GM12878 (cell line): ENCODE measurements around the gene ZKSCAN1. TPM values are rescaled to one million over a fixed set of nuclear protein-coding genes. Genes with fewer than 3 reads are reported as not detected.
A peak's percentile ranks its signal among the peaks of the same experiment; 100 is the strongest.

ENCODE experiments used
- ATAC-seq: fragments of 200-7000 bp; cut with Tn5 transposase; 3 replicates; pipeline ENCODE4 v1.9.1; 2020; ENCODE audit warnings: mild to moderate bottlenecking, moderate library complexity
- BruUV-seq: library from RNA; stranded (reverse); fragments of 400-500 nt; replicated peaks from 2 replicates; lab custom pipeline; 2021; lab: Mats Ljungman, UMichigan
- CTCF ChIA-PET: fragments of 300-600 bp; sonication (Branson Sonifier 250); formaldehyde crosslinking; extraction: SDS; loops from one replicate; lab custom pipeline; 2021; ENCODE audit warnings: inconsistent platforms; lab: Yijun Ruan, JAX
- POLR2A ChIA-PET: fragments of 350-600 bp; formaldehyde crosslinking; extraction: SDS; loops from one replicate; lab custom pipeline; 2021; ENCODE audit warnings: inconsistent platforms; lab: Charles Lee
- RAD21 ChIA-PET: fragments of 300-600 bp; sonication (Branson Sonifier 250); formaldehyde crosslinking; loops from one replicate; lab custom pipeline; 2023; ENCODE audit warnings: antibody characterized with exemption; ENCODE audit not compliant: unreplicated experiment; lab: Charles Lee
- SMC1A ChIA-PET: fragments of 300-600 bp; sonication (Branson Sonifier 250); formaldehyde crosslinking; loops from one replicate; lab custom pipeline; 2023; ENCODE audit not compliant: unreplicated experiment, uncharacterized antibody; lab: Charles Lee
- DNase-seq: peaks from one replicate; pipeline ENCODE4 v3.0.0-alpha.2; 2011; ENCODE audit warnings: low read depth, low spot score
- FAIRE-seq: peaks from 3 replicates; lab custom pipeline; 2011; peaks lifted over from hg19 to GRCh38; lab: Jason Lieb, UNC
- H2AFZ ChIP-seq: 2 replicates; pipeline ENCODE4 v1.6.0; 2011; ENCODE audit warnings: low read depth, low read length, control low read depth; ENCODE audit not compliant: control insufficient read depth
- H3K27ac ChIP-seq: 2 replicates; pipeline ENCODE4 v1.5.1; 2011; ENCODE audit warnings: control low read depth; ENCODE audit not compliant: control insufficient read depth, insufficient read depth
- H3K27me3 ChIP-seq, 2 experiments: replicated peaks in 1 of 2; 2 replicates each; pipeline versions ENCODE4 v1.6.0 to v1.6.1; 2011; ENCODE audit warnings: low read length in 1 of 2; ENCODE audit not compliant: control insufficient read depth in 2 of 2, insufficient read depth in 2 of 2
- H3K36me3 ChIP-seq, 2 experiments: 2 replicates each; pipeline ENCODE4 v1.5.1; 2011; ENCODE audit warnings: low read length in 1 of 2; ENCODE audit not compliant: control insufficient read depth in 2 of 2, insufficient read depth in 2 of 2
- H3K4me1 ChIP-seq: 2 replicates; pipeline ENCODE4 v1.6.1; 2011; ENCODE audit warnings: mild to moderate bottlenecking, low read length, moderate library complexity, mixed read lengths; ENCODE audit not compliant: control insufficient read depth, insufficient read depth
- H3K4me2 ChIP-seq: 2 replicates; pipeline ENCODE4 v1.6.0; 2011; ENCODE audit warnings: control low read depth; ENCODE audit not compliant: control insufficient read depth, insufficient read depth
- H3K4me3 ChIP-seq: fragments of 200-600 bp; sonication (generic); 2 replicates; pipeline ENCODE4 v1.5.1; 2016
- H3K79me2 ChIP-seq: 2 replicates; pipeline ENCODE4 v1.6.0; 2011; ENCODE audit warnings: low read length; ENCODE audit not compliant: control insufficient read depth, insufficient read depth
- H3K9ac ChIP-seq: 2 replicates; pipeline ENCODE4 v1.8.0; 2011; ENCODE audit warnings: low read length, control low read depth, mixed read lengths; ENCODE audit not compliant: control insufficient read depth, insufficient read depth
- H3K9me3 ChIP-seq: replicated peaks from 3 replicates; pipeline ENCODE4 v1.5.1; 2011; ENCODE audit warnings: mild to moderate bottlenecking, low read length; ENCODE audit not compliant: control insufficient read depth, insufficient read depth
- H4K20me1 ChIP-seq: 2 replicates; pipeline ENCODE4 v1.6.0; 2011; ENCODE audit not compliant: control insufficient read depth, insufficient read depth
- BACH1 ChIP-seq: fragments of 450-650 bp; IDR thresholded peaks from 2 replicates; pipeline ENCODE4 v1.6.1; 2017; ENCODE audit warnings: mild to moderate bottlenecking, borderline replicate concordance
- CBX5 ChIP-seq: sonication (generic); IDR thresholded peaks from 2 replicates; pipeline ENCODE4 v1.6.1; 2016; ENCODE audit warnings: low read depth, moderate library complexity, mild to moderate bottlenecking, inconsistent platforms
- CHD1 ChIP-seq: IDR thresholded peaks from 2 replicates; pipeline ENCODE4 v1.6.1; 2012; ENCODE audit warnings: low read depth, low read length, improper control_type of control experiment
- CREM ChIP-seq: IDR thresholded peaks from 2 replicates; pipeline ENCODE4 v1.6.1; 2014; ENCODE audit warnings: antibody characterized with exemption, low read depth
- EGR1 ChIP-seq, 2 experiments: IDR thresholded peaks; 1 replicate in 1 of 2; 2 replicates in 1 of 2; pipeline ENCODE4 v1.6.1; 2011 to 2012; ENCODE audit warnings: low read depth in 2 of 2, low read length in 2 of 2, borderline replicate concordance in 1 of 2, mild to moderate bottlenecking in 1 of 2, moderate library complexity in 1 of 2
- ESRRA ChIP-seq: IDR thresholded peaks from 2 replicates; pipeline ENCODE4 v1.6.1; 2012; ENCODE audit warnings: mild to moderate bottlenecking, low read length, improper control_type of control experiment
- ETV6 ChIP-seq, 2 experiments: fragments of 450-650 bp in 1 of 2; IDR thresholded peaks in 1 of 2; conservative IDR thresholded peaks in 1 of 2; 2 replicates each; pipeline ENCODE4 v1.6.1; 2014; ENCODE audit warnings: antibody characterized with exemption in 1 of 2, borderline replicate concordance in 1 of 2, low read depth in 1 of 2, mild to moderate bottlenecking in 1 of 2, moderate library complexity in 1 of 2
- FOXM1 ChIP-seq: IDR thresholded peaks from 2 replicates; pipeline ENCODE4 v1.6.1; 2012; ENCODE audit warnings: low read depth, mild to moderate bottlenecking, inconsistent platforms, low read length, moderate library complexity
- KLF5 ChIP-seq: fragments of 450-650 bp; IDR thresholded peaks from 2 replicates; pipeline ENCODE4 v1.6.1; 2014; ENCODE audit warnings: mild to moderate bottlenecking; ENCODE audit not compliant: partially characterized antibody
- MAX ChIP-seq: IDR thresholded peaks from 2 replicates; pipeline ENCODE4 v1.6.1; 2012; ENCODE audit warnings: low read depth, low read length, improper control_type of control experiment
- NR2F1 ChIP-seq: fragments of 450-650 bp; conservative IDR thresholded peaks from 2 replicates; pipeline ENCODE4 v1.6.1; 2017; ENCODE audit warnings: mild to moderate bottlenecking
- POLR2AphosphoS2 ChIP-seq: IDR thresholded peaks from 2 replicates; pipeline ENCODE4 v1.6.1; 2011; ENCODE audit warnings: low read depth, mild to moderate bottlenecking, low read length, improper control_type of control experiment, moderate library complexity
- POLR2AphosphoS5 ChIP-seq: IDR thresholded peaks from 2 replicates; pipeline ENCODE4 v1.6.1; 2011; ENCODE audit warnings: mild to moderate bottlenecking, low read length, inconsistent platforms
- SIN3A ChIP-seq: IDR thresholded peaks from 2 replicates; pipeline ENCODE4 v1.6.1; 2012; ENCODE audit warnings: low read depth, low read length, improper control_type of control experiment
- SMAD5 ChIP-seq: IDR thresholded peaks from 2 replicates; pipeline ENCODE4 v1.6.1; 2016; ENCODE audit warnings: antibody characterized with exemption, low read depth
- SREBF1 ChIP-seq: IDR thresholded peaks from 2 replicates; pipeline ENCODE4 v1.6.1; 2012; ENCODE audit warnings: mild to moderate bottlenecking, low read length
- USF1 ChIP-seq: IDR thresholded peaks from 2 replicates; pipeline ENCODE4 v1.6.1; 2011; ENCODE audit warnings: borderline replicate concordance, low read depth, mild to moderate bottlenecking, moderate library complexity, mixed read lengths, low read length; ENCODE audit not compliant: insufficient read depth; ENCODE audit errors: extremely low read length
- YY1 ChIP-seq: IDR thresholded peaks from 2 replicates; pipeline ENCODE4 v1.6.1; 2011; ENCODE audit warnings: low read depth, mild to moderate bottlenecking, low read length
- WGBS: methylation state at CpG from one replicate; pipeline ENCODE4 v1.1.6; 2016; ENCODE audit warnings: low lambda C conversion rate; ENCODE audit not compliant: insufficient replicate concordance, insufficient coverage; ENCODE audit errors: missing lambda C conversion rate; 5-methylcytosine and 5-hydroxymethylcytosine counted together
- in situ Hi-C: fragments of 300-500 bp; cut with MboI; formaldehyde crosslinking; loops from 9 replicates; pipeline ENCODE4 v1.14.3; 2018; ENCODE audit warnings: mixed read lengths
- intact Hi-C: fragments of 100-400 bp; cut with micrococcal nuclease; formaldehyde crosslinking; loops from one replicate; pipeline ENCODE4 v1.14.2; 2022; ENCODE audit not compliant: unreplicated experiment
- polyA plus RNA-seq, 11 experiments: library from polyadenylated mRNA; depleted of rRNA in 4 of 11; unstranded in 6 of 11; stranded (reverse) in 5 of 11; fragments of >200 nt; fragmentation: Nextera tagmentation in 4 of 11; fragmentation: Illumina TruSeq in 1 of 11; extraction: Ambion mirVana in 4 of 11; extraction: Trizol in 1 of 11; gene quantifications; 1 replicate in 1 of 11; 2 replicates in 10 of 11; pipeline versions ENCODE4 v1.2.1 to v1.2.3, GENCODE V29; 2011 to 2016; ENCODE audit warnings: inconsistent platforms in 2 of 11, missing spikeins in 2 of 11, low read depth in 1 of 11
- total RNA-seq, 4 experiments: library from RNA; depleted of rRNA in 3 of 4; stranded (reverse); fragments of >200 nt in 3 of 4; fragmentation: Illumina TruSeq in 1 of 4; extraction: Trizol in 1 of 4; gene quantifications; 2 replicates each; pipeline versions ENCODE4 v1.2.1 to v1.2.3, GENCODE V29; 2013 to 2021
- TF ChIP-seq, protein P1 (sequence below): IDR thresholded peaks from 2 replicates; pipeline ENCODE4 v1.6.1; 2012; ENCODE audit warnings: mild to moderate bottlenecking, low read depth, low read length

Gene ZKSCAN1
- total and polyA plus RNA-seq, 10 of the 15 experiments (the other 5 are each of a cell fraction or from before 2014, with no cell fraction given), result 3.2 to 34.4 (median 18.1) TPM

DNA sequence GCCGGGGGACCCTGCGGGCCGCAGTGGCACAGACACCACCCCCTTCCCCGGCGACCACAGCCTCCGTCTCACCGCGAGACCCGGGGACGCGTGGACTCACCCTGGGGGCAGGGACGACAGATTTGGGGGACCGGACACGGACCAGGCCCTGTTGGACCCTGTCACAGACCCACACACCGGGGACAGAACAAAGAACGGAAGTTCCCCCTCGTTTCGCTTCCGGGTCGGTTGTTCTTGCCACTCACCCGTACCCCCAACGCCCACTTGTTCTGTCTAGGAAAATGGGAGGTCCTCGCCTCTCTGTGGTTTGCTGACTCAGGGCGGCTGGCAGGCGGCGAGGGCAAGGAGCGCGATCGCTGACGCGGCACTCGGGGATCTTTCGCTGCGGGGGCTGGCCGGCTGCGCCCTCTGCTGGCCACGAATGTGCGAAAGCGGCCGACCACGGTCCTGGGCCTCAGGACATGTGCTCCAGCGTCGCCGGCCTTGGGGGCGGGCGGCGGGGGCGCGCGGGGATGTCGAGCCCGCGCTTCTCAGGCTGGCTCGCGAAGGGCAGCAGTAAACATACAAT is 66.2 kb downstream of the ZKSCAN1 start, which contains the start of gene ZNF3:
Gene ZNF3 (minus strand): TSS at position 189 of the 568 bp plus-strand sequence. CDS start 4,366 bp downstream, outside the sequence.
- peaks cover 41% of the 10 kb centered on the region for H3K79me2 ChIP-seq
- peak within 1 kb of the TSS; percentile 85 for H2AFZ ChIP-seq
- ChIA-PET CTCF (interaction anchor here (1.0 to 1.4 kb wide), 13 partner anchors 10 to 168 kb away, joined by 3 to 15 read pairs (median 4); partner anchors contain the start of genes MBLAC1 and ZKSCAN1), POLR2A (interaction anchor here (1.0 to 1.6 kb wide), 6 partner anchors 12 to 39 kb away, joined by 3 to 15 read pairs (median 4); partner anchors contain the start of genes AP4M1, MCM7 and ZSCAN21), RAD21 (interaction anchor here (0.9 to 1.4 kb wide), 9 partner anchors 10 to 397 kb away, joined by 3 to 23 read pairs (median 4); partner anchors contain the start of genes AP4M1, MCM7, TRIM4 and TSC22D4), SMC1A (interaction anchor here (1.0 to 1.6 kb wide), 9 partner anchors 19 to 168 kb away, joined by 3 to 11 read pairs (median 4); partner anchors contain the start of genes AP4M1, LAMTOR4 and MCM7)
- BruUV-seq, result no TSS peak
- peaks cover 0 to 5% of the 10 kb centered on the region in 2 experiments; a peak in 3 of 4 replicates for H3K36me3 ChIP-seq
- intact Hi-C loops (loop anchor here (1.0 to 10.0 kb wide), 6 partner anchors 20 to 167 kb away; partner anchors contain the start of genes AP4M1, LAMTOR4, MBLAC1 and MCM7), in situ Hi-C loops (no loop called here)
- peak within 1 kb of the TSS; percentile 84 for H3K4me2 ChIP-seq
- WGBS, result under 1% methylated on average over 54 of the region's 55 CpGs
- ATAC-seq (peak; percentile 90), DNase-seq (peak; percentile 97), FAIRE-seq (peak; percentile 100)
- H3K4me3 ChIP-seq, result peak within 1 kb of the TSS; percentile 88
- no peaks in the 10 kb centered on the region; the same call in 2 of the 3 replicates for H3K9me3 ChIP-seq
- H3K27ac ChIP-seq, result peak within 1 kb of the TSS; percentile 89
- no peaks in the 10 kb centered on the region for H4K20me1 ChIP-seq
- peaks cover 4% of the 10 kb centered on the region for H3K4me1 ChIP-seq
- peak within 1 kb of the TSS; percentile 94 for H3K9ac ChIP-seq
- H3K27me3 ChIP-seq, result no peaks in the 10 kb centered on the region
- TF ChIP-seq BACH1, result peak; percentile 100
- peak; percentile 86 for TF ChIP-seq SIN3A
- TF ChIP-seq USF1, result no peak
- TF ChIP-seq CBX5, result peak; percentile 23; the same call in 1 of the 2 replicates
- TF ChIP-seq ESRRA, result 0 out of 2 replicates have a peak, but pooled peaks have one; percentile 45
- TF ChIP-seq SREBF1, result peak; percentile 86
- peak; percentile 70 for TF ChIP-seq YY1
- peak; percentile 73 for TF ChIP-seq NR2F1
- no peak; the same call in 1 of the 2 replicates for TF ChIP-seq CHD1
- TF ChIP-seq POLR2AphosphoS2, result 0 out of 2 replicates have a peak, but pooled peaks have one; percentile 36
- peak in 1 of 2 experiments; percentile 60; a peak in 1 of 4 replicates for TF ChIP-seq ETV6 (conservative IDR thresholded peaks at IDR 0.05 in 1 of 2, IDR thresholded peaks at IDR 0.05 in 1 of 2; ENCODE audit: borderline replicate concordance in 1 of 2, low read depth in 1 of 2)
- TF ChIP-seq KLF5, result peak; percentile 12
- peak; percentile 94 for TF ChIP-seq MAX
- TF ChIP-seq POLR2AphosphoS5, result peak; percentile 95
- TF ChIP-seq CREM, result peak; percentile 93
- TF ChIP-seq, protein P1, sequence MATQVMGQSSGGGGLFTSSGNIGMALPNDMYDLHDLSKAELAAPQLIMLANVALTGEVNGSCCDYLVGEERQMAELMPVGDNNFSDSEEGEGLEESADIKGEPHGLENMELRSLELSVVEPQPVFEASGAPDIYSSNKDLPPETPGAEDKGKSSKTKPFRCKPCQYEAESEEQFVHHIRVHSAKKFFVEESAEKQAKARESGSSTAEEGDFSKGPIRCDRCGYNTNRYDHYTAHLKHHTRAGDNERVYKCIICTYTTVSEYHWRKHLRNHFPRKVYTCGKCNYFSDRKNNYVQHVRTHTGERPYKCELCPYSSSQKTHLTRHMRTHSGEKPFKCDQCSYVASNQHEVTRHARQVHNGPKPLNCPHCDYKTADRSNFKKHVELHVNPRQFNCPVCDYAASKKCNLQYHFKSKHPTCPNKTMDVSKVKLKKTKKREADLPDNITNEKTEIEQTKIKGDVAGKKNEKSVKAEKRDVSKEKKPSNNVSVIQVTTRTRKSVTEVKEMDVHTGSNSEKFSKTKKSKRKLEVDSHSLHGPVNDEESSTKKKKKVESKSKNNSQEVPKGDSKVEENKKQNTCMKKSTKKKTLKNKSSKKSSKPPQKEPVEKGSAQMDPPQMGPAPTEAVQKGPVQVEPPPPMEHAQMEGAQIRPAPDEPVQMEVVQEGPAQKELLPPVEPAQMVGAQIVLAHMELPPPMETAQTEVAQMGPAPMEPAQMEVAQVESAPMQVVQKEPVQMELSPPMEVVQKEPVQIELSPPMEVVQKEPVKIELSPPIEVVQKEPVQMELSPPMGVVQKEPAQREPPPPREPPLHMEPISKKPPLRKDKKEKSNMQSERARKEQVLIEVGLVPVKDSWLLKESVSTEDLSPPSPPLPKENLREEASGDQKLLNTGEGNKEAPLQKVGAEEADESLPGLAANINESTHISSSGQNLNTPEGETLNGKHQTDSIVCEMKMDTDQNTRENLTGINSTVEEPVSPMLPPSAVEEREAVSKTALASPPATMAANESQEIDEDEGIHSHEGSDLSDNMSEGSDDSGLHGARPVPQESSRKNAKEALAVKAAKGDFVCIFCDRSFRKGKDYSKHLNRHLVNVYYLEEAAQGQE, result no peak
- 0 out of 2 replicates have a peak, but pooled peaks have one; percentile 42 for TF ChIP-seq FOXM1
- TF ChIP-seq SMAD5, result peak; percentile 88
- TF ChIP-seq EGR1 (IDR thresholded peaks at IDR 0.05; ENCODE audit: borderline replicate concordance in 1 of 2, low read depth in 2 of 2, low read length in 2 of 2), result peak; percentile 69 to 92
